ENCODE measurements around the gene ULK2. TPM values are rescaled to one million over a fixed set of nuclear protein-coding genes. Genes with fewer than 3 reads are reported as not detected.
A peak's percentile ranks its signal among the peaks of the same experiment; 100 is the strongest.
"Not testable (repeated sequence)": the region's sequence is repeated elsewhere in the genome, so short reads cannot be mapped to it uniquely, and the experiment has no call there.

ULK2 gene
- polyA plus RNA-seq, 10 donors = 15.5 to 26.8 (median 20.2) TPM

- DNase-seq = no peak
These were observed 99.5 kb downstream of the ULK2 start for GRCh38 chr17:19768046-19768782.

DNA sequence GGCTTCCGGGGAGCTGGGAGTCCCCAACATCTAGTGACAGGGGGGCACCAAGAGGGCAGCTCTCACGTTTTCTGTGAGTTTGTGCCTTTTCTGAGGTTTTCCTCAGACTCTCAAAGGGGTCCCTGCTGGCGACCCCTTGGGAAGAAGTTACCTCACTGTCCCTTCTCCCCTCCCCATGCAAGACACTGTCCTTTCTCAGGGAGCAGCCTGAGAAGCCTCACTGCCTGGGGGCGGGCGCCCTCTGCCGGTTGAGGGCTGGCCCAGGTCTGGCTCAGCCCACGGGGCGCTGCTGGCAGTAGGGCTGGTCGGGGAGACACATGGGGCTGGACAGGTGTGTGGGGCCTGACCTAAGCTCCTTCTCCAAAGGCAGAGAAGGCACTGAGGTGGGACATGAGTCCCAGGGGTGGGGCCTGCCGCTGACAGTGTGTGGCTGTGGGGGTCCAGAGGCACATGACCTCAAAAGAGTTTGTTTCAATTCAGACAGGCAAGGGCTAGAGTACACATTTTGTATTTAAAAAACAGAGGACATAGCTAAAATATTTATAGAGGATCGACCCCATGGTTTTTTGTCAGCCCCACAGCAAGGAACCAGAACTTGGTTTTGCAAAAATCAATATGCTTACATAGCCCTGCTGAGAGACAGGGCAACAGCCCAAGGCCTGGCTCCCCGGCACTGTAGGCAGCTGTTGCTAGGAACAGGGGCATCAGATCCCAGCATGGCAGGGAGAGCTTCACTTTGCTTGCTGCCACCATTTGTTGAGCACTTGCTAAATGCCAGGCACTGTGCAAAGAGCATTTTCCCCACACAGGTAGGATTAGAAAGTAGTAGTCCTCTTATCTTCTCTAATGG lies 101.1 kb downstream of the ULK2 start:
- DNase-seq = peak; percentile 52 to 87 (median 79)

GRCh38 chr17:19766016-19766415 lies 101.7 kb downstream of the ULK2 start:
- no peak for DNase-seq

GRCh38 chr17:19763991-19764390 lies 103.7 kb downstream of the ULK2 start:
- DNase-seq = not testable (repeated sequence)

DNA sequence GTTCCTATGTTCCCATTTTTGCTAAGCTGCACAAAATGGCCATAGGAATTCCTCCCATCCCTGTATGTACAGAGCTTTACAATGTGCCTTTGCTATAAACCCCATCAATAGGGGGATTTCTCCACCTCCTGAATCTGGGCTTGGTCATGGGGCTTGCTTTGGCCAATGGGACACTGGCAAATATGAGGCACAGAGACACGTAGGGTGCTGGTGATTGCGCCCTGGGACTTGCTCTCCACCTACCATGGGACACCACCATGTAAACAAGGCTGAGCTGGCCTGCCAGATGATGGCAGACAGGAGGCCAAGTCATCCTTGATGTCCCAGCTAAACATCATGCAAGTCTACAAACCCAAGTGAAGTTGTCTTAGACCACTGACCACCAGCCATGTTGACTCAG lies 104.3 kb downstream of the ULK2 start:
- DNase-seq = no peak

DNA sequence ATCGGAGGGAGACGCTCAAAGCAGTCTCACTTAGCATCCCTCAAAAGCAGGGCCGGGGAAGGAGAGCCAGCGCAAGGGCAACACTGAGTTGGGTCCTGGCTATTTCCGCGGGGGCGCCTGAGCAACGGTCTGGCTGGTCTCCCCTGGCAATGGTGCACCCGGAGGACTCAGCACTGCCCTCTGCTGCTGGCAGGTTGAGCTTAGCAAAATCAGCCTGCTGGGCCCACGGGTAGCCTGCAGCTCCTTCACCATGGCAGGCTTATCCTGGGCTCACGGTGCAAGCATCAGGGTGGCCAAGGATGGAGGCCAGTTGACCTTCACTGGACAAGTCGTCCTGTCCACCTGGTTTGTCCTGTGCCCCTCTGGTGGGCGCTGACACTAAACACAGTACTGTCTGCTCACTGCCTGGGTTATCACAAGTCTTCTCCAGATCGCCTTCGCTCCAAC lies 105.2 kb downstream of the ULK2 start:
- peak in 2 of 3 donors; percentile 23 to 39 for DNase-seq

DNA sequence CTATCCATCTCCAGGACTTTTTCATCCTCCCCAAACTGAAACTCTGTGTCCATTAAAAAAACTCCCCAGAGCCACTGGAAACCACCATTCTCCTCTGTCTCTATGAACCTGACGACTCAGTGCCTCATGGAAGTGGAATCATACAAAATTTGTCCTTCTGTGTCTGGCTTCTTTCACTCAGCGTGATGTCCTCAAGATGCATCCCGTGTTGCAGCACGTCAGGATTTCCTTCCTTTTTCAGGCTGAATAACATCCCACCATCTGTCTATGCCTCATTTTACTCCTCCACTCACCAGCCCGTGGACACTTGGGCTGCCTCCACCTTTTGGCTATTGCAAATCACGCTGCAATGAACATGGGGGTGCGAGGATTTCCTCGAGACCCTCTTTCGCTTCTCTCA lies 107.0 kb downstream of the ULK2 start:
- DNase-seq = no peak

GRCh38 chr17:19759568-19760549 lies 107.9 kb downstream of the ULK2 start:
- no peak for DNase-seq

GRCh38 chr17:19757536-19758180 lies 110.1 kb downstream of the ULK2 start:
- no peak for DNase-seq

DNA sequence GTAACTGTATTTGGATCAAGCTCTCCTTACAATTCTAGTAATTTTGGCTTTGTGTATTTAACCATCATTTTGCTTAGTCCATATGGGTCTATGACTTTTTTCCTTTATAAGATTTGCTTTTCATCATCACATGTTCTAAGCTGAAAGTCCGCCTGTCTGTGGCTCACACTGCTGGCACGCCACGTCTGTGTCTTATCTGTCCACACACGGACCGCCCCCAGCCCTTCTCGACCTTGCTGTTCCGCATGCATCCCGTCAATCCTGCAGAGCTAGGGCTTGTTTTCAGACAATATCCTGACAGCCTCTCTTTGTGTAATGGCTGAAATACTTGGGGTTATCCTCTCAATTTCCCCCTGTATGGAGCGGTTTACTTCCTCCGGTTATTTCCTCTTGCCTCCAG lies 111.2 kb downstream of the ULK2 start:
- DNase-seq = no peak

DNA sequence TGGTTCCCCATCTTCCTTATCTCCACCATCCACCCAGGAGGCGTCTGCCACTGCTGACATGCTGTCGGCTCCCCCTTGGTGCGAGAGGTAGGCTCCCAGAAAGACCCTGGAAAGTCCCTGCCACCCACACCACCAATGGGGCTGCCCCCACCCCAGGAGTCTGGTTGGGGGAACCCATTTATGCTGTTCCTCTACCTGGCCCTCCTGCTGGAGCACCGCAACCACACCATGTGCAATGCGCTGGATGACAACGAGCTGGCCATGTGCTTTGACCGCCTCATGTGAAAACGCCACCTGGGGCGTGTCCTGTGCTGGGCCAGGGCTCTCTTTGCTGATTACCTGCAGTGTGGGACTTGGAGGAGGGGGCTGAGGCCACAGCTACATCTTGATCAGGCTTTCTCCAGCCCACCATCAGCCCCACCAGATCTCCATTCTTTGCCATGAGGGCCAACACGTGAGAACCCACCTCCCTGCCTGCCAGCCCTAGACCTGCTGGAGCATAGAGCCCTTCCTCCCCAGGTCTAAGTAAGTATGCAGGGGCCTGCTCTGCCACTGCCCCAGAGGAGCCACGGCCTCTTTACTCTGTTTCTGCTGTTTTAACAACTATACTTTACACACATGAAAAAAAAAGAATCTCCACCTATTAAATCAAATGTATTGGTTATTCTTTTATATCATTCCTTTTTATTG lies 111.8 kb downstream of the ULK2 start:
- DNase-seq = no peak

- DNase-seq = no peak
These were observed 112.3 kb downstream of the ULK2 start for GRCh38 chr17:19755392-19755791.

- DNase-seq = no peak
These were observed 113.9 kb downstream of the ULK2 start for GRCh38 chr17:19753661-19754463.

DNA sequence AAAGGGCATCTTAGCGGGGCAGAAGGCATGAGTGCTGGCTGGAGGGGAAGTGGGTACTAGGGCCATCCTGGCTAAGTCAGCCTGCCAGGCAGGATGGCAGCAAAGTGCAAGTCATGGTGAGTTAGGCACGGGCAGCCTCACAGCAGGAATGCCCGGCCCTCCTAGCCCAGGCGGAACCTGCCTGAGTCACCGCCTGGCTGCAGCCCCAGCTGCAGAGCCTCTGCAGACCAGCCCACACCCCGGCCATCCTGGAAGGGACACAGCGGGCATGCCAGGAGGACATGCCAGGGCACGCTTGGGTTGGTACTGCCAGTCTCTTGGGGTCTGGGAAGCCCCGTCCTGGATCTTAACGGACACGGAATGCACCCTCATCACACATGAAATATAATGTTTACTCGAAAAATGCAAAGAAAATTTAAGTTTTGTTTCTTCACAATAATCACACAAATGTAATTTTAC lies 114.7 kb downstream of the ULK2 start:
- peak in 2 of 3 donors; percentile 36 to 65 for DNase-seq

DNA sequence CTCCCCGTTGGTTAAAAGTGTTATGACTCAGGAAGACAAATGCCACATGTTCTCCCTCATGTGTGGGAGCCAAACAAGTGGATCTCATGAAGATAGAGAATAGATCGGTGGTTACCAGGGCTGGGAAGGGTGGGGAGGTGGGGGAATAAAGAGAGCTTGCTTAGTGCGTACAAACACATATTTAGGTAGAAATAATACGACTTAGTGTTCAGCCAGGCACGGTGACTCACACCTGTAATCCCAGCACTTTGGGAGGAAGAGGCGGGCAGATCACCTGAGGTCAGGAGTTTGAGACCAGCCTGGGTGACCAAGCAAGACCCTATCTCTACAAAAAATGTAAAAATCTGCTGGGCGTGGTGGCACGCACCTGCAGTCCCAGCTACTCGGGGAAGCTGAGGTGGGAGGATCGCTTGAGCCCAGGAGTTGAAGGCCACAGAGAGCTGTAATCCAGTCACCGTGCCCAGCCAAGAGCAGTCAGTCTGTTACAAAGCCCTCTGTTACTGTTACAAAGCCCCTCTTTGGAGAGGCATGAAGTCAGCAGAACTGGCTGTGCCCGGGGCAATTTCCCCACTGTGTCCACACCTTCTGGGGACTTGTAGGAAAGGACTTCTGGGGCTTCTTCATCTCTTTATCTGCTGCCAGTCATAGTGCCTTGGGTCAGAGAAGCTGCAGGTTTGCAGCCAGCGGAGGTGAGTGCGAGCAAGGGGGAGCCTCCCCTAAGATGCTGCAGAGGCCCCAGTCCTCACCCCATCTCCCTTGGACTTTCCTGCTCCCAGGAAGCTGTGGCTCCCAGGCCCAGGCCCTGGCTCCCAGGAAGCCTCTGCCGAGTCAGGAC lies 115.3 kb downstream of the ULK2 start:
- no peak for DNase-seq

DNA sequence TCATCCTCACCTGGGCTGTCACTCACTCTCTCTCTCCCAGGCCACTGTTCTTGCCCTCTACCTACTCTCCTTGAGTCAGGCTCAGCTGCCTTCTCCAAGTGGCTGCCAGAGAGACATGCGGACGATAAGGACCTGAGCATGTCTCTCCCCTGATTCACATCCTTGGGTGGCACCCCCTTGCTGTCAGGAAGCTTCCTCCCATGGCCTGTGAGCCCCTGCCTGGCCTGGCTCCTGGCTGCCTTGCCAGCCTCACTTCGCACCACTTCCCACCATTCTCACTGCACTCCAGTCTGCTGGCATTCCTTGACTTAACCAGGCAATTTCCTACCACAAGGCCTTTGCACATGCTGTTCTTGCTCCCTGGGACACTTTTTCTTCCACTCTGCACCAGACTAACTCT lies 116.9 kb downstream of the ULK2 start:
- no peak for DNase-seq

GRCh38 chr17:19750020-19750572 lies 117.6 kb downstream of the ULK2 start:
- no peak for DNase-seq

- no peak for DNase-seq
These were observed 118.9 kb downstream of the ULK2 start for GRCh38 chr17:19748807-19749193.
